DND-41 (cell line): Measurements from ENCODE around the gene LMAN2.
A peak's percentile ranks its signal among the peaks of the same experiment; 100 is the strongest.

Source experiments
- ATAC-seq: fragments of 200-7000 bp; cut with Tn5 transposase; 3 replicates; pipeline ENCODE4 v1.9.1; 2021; ENCODE audit warnings: low read depth; ENCODE audit not compliant: insufficient read depth
- DNase-seq: peaks from one replicate; pipeline ENCODE4 v3.0.0-alpha.2; 2020
- H2AFZ ChIP-seq: 2 replicates; pipeline ENCODE4 v1.6.0; 2012; ENCODE audit warnings: low read depth, low read length
- H3K27ac ChIP-seq: 2 replicates; pipeline ENCODE4 v1.5.1; 2012; ENCODE audit warnings: low read length, inconsistent platforms
- H3K27me3 ChIP-seq: fragments of 200-600 bp; sonication (generic); 2 replicates; pipeline ENCODE4 v1.6.0; 2012; ENCODE audit warnings: low read length, mild to moderate bottlenecking, inconsistent platforms; ENCODE audit not compliant: insufficient read depth, poor library complexity
- H3K36me3 ChIP-seq: 2 replicates; pipeline ENCODE4 v1.5.1; 2012; ENCODE audit warnings: low read length, inconsistent platforms; ENCODE audit not compliant: insufficient read depth
- H3K4me1 ChIP-seq: 2 replicates; pipeline ENCODE4 v1.5.1; 2012; ENCODE audit warnings: mild to moderate bottlenecking, low read length; ENCODE audit not compliant: insufficient read depth
- H3K4me2 ChIP-seq: 2 replicates; pipeline ENCODE4 v1.6.0; 2012; ENCODE audit warnings: mild to moderate bottlenecking, moderate library complexity, low read length, inconsistent platforms; ENCODE audit not compliant: insufficient read depth
- H3K4me3 ChIP-seq, 2 experiments: fragments of 200-600 bp in 1 of 2; shearing (Covaris generic) in 1 of 2; 2 replicates each; pipeline ENCODE4 v1.5.1; 2012 to 2016; ENCODE audit warnings: inconsistent platforms in 2 of 2, low read length in 2 of 2, mild to moderate bottlenecking in 2 of 2, low read depth in 1 of 2, moderate library complexity in 1 of 2
- H3K79me2 ChIP-seq: 2 replicates; pipeline ENCODE4 v1.6.0; 2012; ENCODE audit warnings: low read length, inconsistent platforms; ENCODE audit not compliant: insufficient read depth
- H3K9ac ChIP-seq: 2 replicates; pipeline ENCODE4 v1.6.0; 2012; ENCODE audit warnings: low read depth, mild to moderate bottlenecking, inconsistent platforms, low read length, moderate library complexity
- H3K9me3 ChIP-seq: 2 replicates; pipeline ENCODE4 v1.5.1; 2012; ENCODE audit warnings: low read length, moderate library complexity, mild to moderate bottlenecking, inconsistent platforms; ENCODE audit not compliant: insufficient read depth, severe bottlenecking
- H4K20me1 ChIP-seq: 2 replicates; pipeline ENCODE4 v1.6.0; 2012; ENCODE audit warnings: low read length; ENCODE audit not compliant: insufficient read depth
- EZH2 ChIP-seq: IDR thresholded peaks from 3 replicates; pipeline ENCODE4 v1.6.1; 2012; ENCODE audit warnings: borderline replicate concordance, low read depth, mild to moderate bottlenecking, moderate library complexity, low read length, inconsistent platforms; ENCODE audit not compliant: severe bottlenecking
- TF ChIP-seq, protein P1 (sequence below): IDR thresholded peaks from 2 replicates; pipeline ENCODE4 v1.5.1; 2012; ENCODE audit warnings: borderline replicate concordance, low read length, moderate library complexity, mild to moderate bottlenecking; ENCODE audit not compliant: poor library complexity, severe bottlenecking; ENCODE audit errors: extremely low read depth

LMAN2 gene

DNA sequence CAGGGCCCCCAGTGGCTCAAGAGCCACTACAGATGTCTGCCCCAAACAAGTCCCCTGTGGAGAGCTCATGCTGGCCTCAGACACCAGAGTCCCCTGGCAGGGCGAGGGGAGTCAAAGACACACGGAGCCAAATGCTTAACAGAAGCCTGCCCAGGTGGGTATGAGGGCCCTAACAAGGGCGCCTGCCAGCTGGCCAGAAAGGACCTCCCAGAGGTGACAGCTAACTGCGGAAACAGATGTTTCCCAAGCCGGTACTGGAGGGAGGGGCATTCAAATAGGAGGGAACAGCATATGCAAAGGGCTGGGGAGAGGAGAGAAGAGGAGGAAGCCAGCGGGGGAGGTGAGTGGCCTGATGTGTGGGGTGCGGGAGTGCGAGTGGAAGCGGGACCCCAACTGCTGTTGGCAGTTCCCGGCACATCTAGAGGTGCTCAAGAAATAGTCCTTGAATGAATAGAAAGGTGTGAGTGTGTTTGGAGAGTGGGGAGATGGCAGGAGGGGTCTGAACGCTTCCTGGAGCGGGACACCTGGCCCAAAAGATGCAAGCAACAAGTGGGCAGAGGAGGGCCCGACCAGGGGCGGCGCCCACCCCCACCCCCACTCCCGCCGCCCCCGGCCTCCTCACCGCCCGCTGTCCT lies 40.6 kb downstream of the LMAN2 start:
- ATAC-seq: peak; percentile 33
- peak; percentile 78 for DNase-seq
- TF ChIP-seq EZH2: no peak
- TF ChIP-seq, protein P1, sequence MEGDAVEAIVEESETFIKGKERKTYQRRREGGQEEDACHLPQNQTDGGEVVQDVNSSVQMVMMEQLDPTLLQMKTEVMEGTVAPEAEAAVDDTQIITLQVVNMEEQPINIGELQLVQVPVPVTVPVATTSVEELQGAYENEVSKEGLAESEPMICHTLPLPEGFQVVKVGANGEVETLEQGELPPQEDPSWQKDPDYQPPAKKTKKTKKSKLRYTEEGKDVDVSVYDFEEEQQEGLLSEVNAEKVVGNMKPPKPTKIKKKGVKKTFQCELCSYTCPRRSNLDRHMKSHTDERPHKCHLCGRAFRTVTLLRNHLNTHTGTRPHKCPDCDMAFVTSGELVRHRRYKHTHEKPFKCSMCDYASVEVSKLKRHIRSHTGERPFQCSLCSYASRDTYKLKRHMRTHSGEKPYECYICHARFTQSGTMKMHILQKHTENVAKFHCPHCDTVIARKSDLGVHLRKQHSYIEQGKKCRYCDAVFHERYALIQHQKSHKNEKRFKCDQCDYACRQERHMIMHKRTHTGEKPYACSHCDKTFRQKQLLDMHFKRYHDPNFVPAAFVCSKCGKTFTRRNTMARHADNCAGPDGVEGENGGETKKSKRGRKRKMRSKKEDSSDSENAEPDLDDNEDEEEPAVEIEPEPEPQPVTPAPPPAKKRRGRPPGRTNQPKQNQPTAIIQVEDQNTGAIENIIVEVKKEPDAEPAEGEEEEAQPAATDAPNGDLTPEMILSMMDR: no peak
- H3K27ac ChIP-seq: peak overlapping the region; percentile 83
- H4K20me1 ChIP-seq: peaks cover 41% of the 10 kb centered on the region
- no peaks in the 10 kb centered on the region for H3K27me3 ChIP-seq
- H3K4me3 ChIP-seq: peak overlapping the region; percentile 79; a peak in 3 of 4 replicates
- H3K79me2 ChIP-seq: peaks cover 66% of the 10 kb centered on the region
- H3K4me2 ChIP-seq: peak overlapping the region; percentile 81
- no peaks in the 10 kb centered on the region for H3K9me3 ChIP-seq
- H2AFZ ChIP-seq: no peak overlapping the region
- H3K4me1 ChIP-seq: peaks cover 60% of the 10 kb centered on the region
- H3K36me3 ChIP-seq: peaks cover 53% of the 10 kb centered on the region
- peak overlapping the region; percentile 77 for H3K9ac ChIP-seq

DNA sequence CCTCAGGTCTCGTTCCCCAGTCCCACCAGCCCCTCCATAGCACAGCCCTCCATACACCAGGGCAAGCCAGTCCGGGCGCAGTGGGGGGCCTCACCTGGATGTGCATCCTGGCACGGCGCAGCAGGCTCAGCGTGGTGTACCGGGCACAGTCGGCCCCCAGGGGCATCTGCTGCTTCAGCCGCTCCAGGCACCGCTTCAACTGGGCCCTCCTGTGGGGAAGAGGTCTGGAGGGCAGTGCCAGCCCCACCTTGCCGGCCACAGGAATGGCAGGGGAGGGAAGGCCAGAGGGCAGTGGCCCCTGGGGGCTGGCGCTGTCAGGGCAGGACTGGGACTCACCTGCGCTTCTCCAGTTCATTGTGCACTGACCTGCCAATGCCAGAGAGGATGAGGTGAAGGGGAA lies 41.1 kb downstream of the LMAN2 start:
- ATAC-seq (no peak), DNase-seq (no peak)
- Histone ChIP-seq H4K20me1 (peaks cover 45% of the 10 kb centered on the region), H3K27ac (peak overlapping the region; percentile 83), H3K27me3 (no peaks in the 10 kb centered on the region), H3K4me1 (peaks cover 66% of the 10 kb centered on the region), H2AFZ (no peak overlapping the region), H3K9ac (peak overlapping the region; percentile 77), H3K79me2 (peaks cover 71% of the 10 kb centered on the region), H3K4me3 (peak overlapping the region; percentile 79; a peak in 3 of 4 replicates), H3K36me3 (peaks cover 59% of the 10 kb centered on the region), H3K9me3 (no peaks in the 10 kb centered on the region), H3K4me2 (peak overlapping the region; percentile 81)
- TF ChIP-seq, protein P1: no peak
- TF ChIP-seq EZH2: no peak

DNA sequence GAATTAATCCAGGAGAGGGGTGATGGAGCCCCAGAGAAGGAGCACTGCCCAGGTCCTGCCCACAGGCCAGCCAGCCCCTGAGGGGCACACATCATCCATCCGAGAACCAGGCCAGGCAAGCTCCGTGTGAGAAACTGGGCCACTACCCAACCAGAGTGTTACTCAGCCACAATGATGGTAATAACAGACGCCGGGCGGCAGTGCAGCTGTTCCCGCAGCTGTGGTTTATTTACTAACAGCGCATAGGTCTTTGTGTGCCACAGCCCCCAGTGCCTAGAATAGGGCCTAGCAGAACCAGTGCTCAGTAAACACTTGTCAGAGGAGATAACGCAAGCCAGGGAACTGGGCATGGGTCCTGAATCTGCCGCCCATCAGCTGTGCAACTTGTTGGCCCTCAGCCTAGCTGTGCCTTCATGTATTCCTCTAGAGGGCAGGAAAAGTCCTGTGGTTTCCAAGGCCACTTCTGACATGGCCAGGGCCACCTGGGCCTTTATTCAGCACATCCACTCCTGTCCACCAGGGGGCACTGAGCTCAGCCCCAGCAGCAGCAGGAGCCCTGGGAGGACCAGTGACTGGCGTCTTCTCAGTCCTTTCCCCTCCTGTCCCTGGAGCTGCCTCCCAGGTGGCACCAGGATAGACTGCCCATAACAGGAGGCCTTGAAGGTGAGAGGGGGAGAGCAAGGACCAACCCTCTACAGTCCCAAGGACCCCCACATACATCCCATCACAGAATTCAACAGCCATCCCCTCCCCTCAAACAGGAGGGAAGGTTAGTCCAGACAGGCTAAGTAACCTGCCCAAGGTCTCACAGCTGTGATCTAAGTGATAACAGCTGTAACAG lies 41.9 kb downstream of the LMAN2 start:
- Histone ChIP-seq H2AFZ (no peak overlapping the region), H3K4me3 (peak overlapping the region in 1 of 2 experiments; percentile 79; a peak in 2 of 4 replicates), H3K79me2 (peaks cover 78% of the 10 kb centered on the region), H4K20me1 (peaks cover 49% of the 10 kb centered on the region), H3K36me3 (peaks cover 62% of the 10 kb centered on the region), H3K4me2 (peak overlapping the region; percentile 81), H3K9ac (peak overlapping the region; percentile 77), H3K27me3 (no peaks in the 10 kb centered on the region), H3K9me3 (no peaks in the 10 kb centered on the region), H3K27ac (peak overlapping the region; percentile 83), H3K4me1 (peaks cover 73% of the 10 kb centered on the region)
- TF ChIP-seq, protein P1: peak; percentile 90
- TF ChIP-seq EZH2: no peak
- 0 out of 3 replicates have a peak, but pooled peaks have one; percentile 13 for ATAC-seq
- peak; percentile 69 for DNase-seq
